ENCODE measurements around the gene GPR68. TPM values are rescaled to one million over a fixed set of nuclear protein-coding genes. Genes with fewer than 3 reads are reported as not detected.

The GPR68 gene, protein sequence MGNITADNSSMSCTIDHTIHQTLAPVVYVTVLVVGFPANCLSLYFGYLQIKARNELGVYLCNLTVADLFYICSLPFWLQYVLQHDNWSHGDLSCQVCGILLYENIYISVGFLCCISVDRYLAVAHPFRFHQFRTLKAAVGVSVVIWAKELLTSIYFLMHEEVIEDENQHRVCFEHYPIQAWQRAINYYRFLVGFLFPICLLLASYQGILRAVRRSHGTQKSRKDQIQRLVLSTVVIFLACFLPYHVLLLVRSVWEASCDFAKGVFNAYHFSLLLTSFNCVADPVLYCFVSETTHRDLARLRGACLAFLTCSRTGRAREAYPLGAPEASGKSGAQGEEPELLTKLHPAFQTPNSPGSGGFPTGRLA
- polyA plus RNA-seq (ENCODE audit: insufficient read length in 3 of 3): 1 to 10 TPM; 1.8 to 2.4 (median 2.0) TPM

DNA sequence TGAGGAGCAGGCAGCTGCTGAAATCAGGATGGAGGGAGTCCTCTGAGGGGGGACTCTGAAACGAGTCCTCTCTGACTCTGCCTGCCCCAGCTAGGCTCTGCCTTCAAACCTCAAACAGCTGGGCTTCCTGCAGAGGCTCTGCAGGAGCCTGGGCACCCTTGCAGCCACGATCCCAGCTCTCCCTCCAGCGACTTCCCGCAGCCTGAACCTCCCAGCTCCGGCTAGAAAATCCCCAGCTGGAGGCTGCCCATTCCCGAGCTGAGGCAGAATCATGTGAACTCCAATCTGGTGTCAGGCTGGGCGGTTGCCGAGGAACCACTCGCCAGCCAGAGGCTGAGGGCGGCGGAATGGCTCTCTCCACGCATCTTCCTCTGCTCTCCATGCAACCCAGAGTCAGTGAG lies at the start of gene GPR68:
TSS of gene GPR68 (minus strand) at position 204 of the 401 bp plus-strand sequence. CDS start 9,654 bp downstream, outside the sequence.
- no peak for DNase-seq (ENCODE audit: low read depth in 3 of 3, low spot score in 2 of 3)

DNA sequence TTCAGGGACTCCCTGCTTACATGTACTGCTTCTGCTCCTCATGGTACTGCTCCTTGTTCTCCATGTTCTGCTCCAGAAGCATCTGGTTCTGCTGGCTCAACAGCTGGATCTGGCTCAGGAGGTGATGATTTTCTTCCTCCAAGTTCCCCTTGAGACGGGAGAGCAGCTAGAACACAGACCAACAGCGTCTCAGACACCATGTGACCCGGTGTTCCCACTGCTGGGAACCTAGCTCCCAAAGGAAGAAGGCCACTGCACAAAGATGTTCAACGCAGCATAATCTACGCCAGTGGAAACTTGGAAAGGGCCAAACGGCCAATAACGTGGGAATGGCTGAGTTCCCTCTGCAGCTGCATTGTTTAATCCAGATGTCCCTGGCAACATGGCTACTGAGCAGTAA lies 49.6 kb upstream of the GPR68 start:
- DNase-seq (ENCODE audit: low read depth in 3 of 3, low spot score in 2 of 3): no peak

DNA sequence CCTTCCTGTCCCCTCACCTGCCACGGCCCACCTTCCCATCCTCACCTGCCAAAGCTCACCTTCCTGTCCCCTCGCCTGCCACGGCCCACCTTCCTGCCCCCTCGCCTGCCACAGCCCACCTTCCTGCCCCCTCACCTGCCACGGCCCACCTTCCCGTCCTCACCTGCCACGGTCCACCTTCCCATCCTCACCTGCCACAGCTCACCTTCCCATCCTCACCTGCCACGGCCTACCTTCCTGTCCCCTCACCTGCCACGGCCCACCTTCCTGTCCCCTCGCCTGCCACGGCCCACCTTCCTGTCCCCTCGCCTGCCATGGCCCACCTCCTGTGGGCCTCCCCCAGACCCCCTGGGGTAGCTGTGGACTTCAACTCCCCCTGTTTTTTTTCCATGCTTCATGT lies 48.8 kb upstream of the GPR68 start:
- no peak for DNase-seq (ENCODE audit: low read depth in 3 of 3, low spot score in 2 of 3)

DNA sequence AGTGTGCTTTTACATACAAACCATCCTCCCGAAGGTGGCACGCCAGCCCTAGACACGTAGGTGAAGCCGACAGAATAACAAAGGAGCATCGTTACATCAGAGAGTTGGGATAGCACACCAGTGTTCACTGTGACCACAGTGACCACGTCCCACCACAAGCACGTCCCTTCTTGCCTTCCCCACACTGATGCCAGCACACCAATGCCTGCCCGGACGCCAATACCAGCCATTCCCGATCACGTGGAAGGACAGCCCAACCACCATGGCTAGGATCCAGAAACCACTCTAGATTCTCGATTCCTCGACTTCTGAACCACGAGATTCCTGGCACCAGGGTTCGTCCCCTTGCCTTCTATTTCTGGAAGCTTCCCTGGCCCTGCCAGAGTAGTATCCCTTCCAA lies 48.0 kb upstream of the GPR68 start:
- DNase-seq (ENCODE audit: low read depth in 3 of 3, low spot score in 2 of 3): no peak

DNA sequence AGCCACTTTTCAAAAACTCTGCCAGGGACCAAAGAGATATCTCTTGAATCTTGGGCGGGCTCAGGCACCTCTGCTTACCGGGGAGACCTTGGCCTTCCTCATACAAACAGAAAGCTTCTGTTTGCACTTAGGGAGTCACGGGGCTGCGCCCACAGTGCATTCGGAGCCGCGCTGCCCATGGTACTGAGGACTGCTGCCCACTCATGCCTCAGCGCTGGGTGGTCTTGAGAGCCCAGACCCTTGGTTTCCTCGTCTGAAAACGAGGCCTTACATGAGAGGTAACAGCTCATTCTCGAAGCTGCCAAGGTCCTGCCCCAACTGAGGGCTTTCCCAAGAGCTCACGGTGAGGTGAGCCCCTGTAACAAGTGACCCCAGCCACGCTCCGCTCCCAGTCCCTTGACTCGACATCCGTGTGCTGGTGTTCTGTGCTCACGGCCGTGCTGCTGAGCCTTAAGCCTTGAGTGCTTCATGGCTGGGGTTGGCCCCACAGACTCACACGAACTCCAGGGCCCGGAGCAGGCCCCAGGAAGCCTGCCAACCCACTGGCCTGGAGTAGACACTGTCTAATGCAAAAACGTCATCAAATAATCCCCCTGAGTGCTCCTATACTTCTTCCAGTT lies 47.4 kb upstream of the GPR68 start:
- no peak for DNase-seq (ENCODE audit: low read depth in 3 of 3, low spot score in 2 of 3)

DNA sequence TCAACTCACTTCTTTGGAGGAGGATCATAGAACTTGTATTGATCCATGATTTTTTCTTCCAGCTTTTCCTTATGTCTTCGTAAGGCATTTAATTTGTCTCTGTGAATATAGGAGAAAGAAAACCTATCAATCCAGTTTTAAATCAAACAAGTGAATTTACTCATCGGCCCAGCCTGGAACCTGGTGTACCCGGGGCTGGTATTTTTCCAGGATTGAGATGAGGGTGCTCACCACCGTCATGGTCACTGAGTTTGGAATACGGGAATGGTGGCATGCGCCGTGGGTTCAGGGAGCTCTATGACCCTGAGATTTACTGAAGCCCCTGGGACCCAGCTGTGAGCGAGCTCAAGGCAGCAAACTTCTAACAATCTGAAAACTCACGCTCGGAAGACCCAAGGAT lies 46.5 kb upstream of the GPR68 start:
- DNase-seq (ENCODE audit: low read depth in 3 of 3, low spot score in 2 of 3): no peak

DNA sequence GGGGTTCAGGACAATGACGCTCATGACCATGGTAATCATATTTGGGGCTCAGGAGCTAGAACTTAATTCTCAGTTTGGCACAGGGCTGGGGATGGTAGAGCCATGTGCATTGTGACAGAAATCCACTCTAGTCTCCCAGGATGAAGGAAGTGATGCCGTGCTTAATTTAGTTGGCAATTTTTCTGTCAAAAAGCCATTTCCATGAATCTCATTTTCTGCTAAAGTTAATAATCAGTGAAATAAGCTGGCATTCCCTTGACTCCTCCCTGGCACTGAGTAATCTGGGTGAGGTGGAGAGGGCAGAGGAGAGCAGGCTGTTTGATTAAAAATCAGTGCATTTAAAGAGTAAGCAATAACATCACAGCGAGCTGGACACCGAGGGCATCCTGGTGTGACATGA lies 45.0 kb upstream of the GPR68 start:
- no peak for DNase-seq (ENCODE audit: low read depth in 3 of 3, low spot score in 2 of 3)

DNA sequence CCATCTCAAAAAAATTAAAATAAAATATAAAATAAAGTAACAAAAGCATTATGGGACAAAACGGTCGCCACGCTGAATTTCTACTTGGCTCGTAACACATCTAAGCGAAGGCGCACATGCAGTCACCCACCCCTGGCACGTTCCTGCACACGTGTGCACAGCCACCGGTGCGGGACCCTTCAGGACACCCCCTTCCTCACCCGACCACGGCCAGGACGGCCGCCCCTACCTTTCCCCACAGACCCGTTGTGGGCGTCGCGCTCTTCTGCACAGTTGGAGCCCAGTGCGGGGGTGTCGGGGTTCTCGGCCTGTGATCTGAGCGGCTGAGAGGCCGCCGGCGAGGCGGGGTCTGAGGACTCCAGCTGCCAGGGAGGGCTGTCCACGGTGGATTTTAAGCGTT lies 44.4 kb upstream of the GPR68 start:
- DNase-seq (ENCODE audit: low read depth in 3 of 3, low spot score in 2 of 3): no peak

DNA sequence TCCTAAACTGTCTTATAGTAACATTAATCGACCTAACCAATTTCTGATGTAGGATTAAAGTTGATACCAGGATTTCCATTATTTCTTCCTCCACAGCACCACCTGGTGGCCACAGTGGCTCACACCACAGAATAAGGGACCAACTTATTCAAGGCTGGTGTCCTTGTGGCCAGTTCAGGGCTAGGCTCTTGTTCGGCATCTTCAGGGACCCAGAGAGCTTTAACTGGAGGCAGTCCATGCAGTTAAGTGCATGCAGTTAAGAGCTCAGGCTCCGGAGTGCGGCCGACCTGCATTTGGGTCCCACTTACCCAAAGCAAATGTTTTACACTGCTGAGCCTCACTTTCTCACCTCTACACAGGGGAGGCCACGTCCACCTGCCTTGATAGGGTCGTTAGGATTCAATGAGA lies 42.0 kb upstream of the GPR68 start:
- peak; percentile 38 to 58 (median 47) for DNase-seq (ENCODE audit: low read depth in 3 of 3, low spot score in 2 of 3)

DNA sequence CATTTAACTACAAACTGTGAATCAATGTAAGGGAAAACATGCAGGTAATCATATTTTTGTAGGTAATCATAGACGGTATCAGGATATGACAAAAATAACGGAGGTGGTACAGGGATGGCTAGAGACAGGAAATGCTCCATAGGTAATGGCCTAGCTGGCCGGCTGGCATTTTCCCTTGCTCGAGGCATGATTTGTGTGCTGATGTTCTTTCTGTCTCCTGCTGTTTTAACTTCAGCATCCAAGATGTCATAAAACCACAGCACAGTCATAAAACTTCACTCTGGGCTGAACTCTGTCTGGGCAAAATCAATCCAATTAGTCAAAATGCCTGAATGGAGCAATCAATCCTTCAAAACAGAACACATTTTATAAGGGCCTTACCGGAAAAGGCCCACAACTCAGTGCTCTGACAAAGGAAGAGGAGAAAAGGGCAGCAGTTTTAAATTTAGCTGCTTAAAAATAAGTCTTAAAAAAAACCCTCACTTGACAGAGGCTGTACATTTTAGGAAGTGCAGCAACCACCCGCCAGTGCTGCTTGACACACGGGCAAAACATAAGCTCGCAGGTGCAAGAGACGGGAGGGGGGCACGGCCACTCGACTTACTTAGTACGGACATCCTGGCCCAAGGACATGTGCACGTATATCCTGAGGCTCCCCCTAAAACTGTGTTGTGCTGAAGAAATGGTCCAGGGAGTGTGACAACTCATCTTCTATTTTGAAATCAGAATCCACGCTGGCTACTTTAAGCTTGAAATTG lies 40.5 kb upstream of the GPR68 start:
- DNase-seq (ENCODE audit: low read depth in 3 of 3, low spot score in 2 of 3): no peak

DNA sequence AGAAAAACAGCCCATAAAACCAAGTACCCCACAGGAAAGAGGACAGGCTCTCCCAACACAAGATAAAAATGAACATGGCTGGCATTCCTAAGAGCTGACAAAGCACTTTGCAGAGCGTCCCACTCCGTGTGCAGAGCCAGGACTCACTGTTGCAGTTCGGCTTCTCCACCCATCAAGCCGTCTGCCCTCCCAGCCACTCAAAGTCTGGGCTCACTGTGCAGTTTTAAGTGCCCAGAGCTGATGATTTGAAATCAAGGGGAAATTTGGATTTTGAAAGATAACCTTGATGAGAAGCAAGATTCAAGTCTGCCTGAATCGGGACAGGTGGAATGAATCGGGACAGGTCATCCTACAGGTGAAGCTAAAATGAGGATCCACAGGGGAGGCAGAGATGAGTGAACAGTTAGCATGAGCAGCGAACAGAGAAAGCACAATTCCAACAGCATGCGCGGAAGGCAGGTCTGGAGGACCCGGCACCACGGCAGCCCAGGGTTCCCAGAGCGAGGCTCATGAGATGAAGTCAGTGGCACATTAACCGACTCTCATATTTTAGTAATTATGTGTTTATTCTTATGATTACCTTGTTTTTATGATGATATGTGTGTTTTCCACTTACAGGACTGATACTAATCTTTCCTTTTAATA lies 39.8 kb upstream of the GPR68 start:
- no peak for DNase-seq (ENCODE audit: low read depth in 3 of 3, low spot score in 2 of 3)

DNA sequence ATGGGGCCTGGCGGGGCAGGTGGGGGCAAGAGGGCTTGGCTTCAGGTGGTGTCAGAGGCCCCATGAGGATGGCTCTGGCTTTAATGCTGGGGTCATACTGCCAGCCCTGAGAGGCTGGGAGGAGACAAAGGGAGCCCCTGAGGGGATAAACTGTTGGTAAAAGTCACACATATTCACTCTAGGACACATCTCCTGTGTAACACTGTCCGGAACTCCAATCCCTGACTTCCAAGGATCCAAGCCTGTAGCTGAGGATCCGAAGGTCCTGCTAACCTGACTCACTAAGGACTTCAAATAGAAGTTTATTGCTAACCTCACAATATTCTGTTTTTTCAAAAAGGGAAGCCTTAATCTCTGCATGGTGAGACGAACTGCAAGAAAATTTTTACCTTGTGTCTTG lies 39.2 kb upstream of the GPR68 start:
- DNase-seq (ENCODE audit: low read depth in 3 of 3, low spot score in 2 of 3): no peak

DNA sequence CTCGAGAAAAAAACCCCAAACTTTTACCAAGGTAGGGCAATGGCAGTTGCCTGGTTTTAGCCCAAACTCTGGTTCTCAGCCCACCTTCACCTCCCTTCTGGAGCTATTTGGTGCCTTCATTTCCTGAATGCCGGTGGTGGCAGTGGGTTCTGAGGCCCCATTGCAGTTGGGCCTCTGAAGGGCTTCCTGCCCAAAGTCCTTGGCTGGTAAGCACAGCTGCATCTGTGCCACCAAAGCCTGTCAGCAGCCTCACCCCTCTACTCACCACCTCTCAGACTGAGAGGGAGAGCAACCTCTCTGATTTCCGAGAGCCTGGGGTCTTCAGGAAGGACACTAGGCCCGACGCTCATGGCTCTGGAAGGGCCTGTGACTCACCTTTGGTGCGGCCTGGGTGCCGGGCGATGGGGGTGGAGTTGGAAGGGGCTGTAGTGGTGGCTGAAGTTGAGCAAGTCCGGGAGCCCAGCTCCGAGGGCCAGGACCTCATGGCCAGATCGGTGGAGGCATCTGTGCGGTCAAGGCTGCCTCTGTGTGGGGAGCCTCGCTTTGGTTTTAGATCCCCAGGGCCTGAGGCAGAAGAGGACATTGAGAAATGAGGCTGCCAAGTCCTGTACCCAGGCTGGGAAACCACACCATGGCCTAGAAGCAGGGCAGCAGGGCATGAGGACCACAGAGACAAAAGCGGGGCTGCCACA lies 38.6 kb upstream of the GPR68 start:
- no peak for DNase-seq (ENCODE audit: low read depth in 3 of 3, low spot score in 2 of 3)

DNA sequence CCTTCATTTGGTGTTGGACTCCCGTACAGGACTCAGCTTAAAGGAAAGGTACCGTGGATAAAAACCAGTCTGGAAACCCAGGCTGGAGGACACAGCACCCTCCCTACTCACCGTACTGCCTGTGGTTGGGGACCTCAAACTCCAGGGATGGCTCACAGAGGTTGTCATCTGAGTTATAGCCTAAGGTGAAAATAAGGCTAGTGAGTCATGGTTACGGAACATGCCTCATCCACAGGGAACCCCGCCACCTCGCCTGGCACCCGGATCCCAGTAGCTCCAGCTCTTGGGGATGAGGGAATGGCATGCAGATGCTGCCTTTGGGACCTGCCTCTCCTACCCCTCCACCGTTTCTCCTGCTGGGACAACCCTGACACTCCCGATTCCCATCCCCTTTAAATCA lies 36.8 kb upstream of the GPR68 start:
- DNase-seq (ENCODE audit: low read depth in 3 of 3, low spot score in 2 of 3): no peak

DNA sequence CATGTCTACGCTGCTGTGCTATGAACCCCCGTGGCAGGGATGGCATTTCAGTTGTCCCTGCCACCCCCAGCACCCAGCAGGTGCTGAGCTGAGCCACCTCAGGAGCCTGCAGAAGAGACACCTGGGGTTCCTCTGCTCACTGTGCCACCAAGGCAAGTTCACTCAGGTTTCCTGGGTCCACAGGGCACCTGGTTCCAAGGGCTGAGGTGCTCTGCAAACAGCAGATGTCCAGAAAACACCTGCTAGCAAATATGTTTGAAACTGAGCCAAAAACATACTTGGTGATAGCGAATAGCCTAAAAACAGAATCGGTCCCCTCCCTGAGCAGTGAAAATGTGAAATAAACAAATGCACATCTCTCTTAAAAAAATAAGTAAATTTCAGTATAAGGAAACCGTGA lies 35.6 kb upstream of the GPR68 start:
- no peak for DNase-seq (ENCODE audit: low read depth in 3 of 3, low spot score in 2 of 3)

DNA sequence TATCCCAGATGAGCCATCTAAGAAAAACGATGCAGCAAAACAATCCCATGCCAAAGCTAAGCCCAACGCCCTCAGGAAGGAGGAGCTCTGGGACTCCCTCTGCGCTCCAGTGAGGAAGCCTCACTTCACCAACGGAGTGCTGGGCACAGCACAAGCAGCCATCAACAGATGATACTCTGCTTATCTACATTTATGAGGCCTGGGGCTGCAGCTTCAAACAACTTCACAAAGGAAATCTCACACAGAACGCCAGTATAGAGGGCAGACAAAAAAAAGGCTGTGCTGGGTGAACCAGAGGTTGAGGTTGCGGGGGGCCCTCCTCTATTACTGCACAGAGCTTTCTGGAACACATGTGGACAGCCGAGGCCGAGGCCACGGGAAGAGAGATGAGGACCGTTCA lies 34.9 kb upstream of the GPR68 start:
- DNase-seq (ENCODE audit: low read depth in 3 of 3, low spot score in 2 of 3): no peak

DNA sequence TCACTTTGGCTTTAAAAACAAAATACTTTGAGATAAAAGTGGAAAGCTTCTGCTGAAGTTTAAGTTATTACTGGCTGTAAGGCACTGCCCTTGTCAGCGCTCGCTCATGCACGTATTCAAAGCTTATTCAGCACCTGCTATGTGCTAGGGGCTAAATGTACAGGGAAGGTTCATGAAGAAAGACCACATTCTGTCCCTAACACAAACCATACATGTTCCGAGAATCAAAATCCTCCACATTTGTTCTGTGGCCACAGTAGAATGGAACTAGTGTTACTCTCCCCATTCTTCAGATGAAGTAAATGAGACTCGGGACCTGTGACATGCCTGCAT lies 33.8 kb upstream of the GPR68 start:
- no peak for DNase-seq (ENCODE audit: low read depth in 3 of 3, low spot score in 2 of 3)

DNA sequence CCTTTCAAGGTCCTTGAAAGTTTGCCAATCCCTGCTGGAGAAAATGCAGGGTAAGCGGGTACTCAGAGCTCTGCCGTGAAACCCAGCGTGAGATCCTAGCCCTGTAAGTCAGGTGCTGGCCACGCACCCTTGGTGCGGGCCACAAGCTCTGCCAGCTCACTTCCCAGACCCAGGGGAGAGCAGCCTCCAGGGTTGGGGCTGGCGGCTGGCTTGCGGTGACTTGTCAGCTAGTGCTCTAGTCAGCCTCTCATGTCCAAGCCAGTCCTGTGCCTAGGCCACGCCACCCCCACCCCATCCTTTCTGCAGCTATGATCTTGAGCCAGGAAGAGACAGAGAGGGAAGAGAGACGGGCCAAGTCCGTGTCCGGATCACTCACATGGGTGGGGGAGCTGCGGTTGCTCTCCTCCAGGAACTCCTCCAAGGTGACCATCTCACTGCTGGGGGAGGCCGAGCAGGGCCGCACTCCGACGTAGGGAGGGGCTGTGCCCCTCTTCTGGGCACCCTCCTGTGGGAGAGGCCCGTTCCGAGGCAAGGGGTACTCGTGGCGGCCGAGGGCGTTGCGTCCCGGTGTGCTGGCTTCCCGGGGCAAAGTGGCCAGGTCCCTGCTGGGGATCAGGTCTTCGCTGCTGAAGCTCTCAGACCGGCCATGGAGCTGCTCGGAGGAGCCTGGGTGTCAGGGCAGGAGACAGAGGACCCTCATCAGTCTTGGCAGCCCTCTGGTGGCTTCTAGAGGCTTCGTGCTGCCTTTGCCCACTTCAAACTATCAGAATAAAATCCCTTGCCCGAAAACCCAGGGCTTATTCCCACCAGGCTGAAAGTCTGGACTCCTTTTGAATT lies 33.3 kb upstream of the GPR68 start:
- no peak for DNase-seq (ENCODE audit: low read depth in 3 of 3, low spot score in 2 of 3)

DNA sequence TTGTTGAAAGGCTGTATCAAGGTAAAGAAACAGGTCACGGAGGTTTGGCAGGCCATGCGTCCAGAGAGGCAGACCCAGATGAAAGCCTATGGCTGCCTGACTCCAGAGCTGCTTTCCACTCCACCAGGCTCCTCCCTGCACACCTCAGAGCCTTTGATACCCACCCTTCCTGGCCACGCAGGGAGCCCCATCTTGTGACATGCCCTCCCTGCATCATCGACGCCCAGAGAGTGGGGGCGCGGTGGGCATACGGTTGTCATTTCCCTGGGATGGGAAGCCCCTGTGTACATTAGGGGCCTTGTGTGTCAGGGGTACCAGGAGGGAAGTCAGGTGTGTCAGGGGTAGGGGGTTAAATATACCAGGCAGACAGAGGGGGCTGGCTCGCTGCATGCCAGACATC lies 30.3 kb upstream of the GPR68 start:
- DNase-seq (ENCODE audit: low read depth in 3 of 3, low spot score in 2 of 3): no peak

DNA sequence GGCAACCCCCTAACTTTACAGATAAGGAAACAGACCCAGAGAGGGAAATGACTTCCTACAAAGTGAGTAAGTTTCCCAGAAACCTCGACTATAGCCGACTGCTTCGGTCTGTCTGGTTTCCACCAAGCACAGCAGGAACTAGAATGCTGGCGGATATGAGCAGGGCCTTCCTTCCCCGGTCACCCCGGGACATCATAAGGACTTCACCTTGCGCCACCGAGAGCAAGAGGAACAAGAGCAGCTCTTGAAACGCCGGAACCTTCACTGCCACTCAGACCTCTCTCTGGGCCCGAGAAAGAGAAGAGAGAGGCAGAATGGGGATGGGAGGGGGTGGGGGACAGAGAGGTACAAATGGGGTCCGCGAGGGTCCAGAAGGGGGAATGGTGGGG lies 29.4 kb upstream of the GPR68 start:
- no peak for DNase-seq (ENCODE audit: low read depth in 3 of 3, low spot score in 2 of 3)

All from right renal cortex interstitium (tissue), 3 donors.